Measurements from ENCODE around the gene AKAP8L.
A peak's percentile ranks its signal among the peaks of the same experiment; 100 is the strongest.

The AKAP8L gene

DNA sequence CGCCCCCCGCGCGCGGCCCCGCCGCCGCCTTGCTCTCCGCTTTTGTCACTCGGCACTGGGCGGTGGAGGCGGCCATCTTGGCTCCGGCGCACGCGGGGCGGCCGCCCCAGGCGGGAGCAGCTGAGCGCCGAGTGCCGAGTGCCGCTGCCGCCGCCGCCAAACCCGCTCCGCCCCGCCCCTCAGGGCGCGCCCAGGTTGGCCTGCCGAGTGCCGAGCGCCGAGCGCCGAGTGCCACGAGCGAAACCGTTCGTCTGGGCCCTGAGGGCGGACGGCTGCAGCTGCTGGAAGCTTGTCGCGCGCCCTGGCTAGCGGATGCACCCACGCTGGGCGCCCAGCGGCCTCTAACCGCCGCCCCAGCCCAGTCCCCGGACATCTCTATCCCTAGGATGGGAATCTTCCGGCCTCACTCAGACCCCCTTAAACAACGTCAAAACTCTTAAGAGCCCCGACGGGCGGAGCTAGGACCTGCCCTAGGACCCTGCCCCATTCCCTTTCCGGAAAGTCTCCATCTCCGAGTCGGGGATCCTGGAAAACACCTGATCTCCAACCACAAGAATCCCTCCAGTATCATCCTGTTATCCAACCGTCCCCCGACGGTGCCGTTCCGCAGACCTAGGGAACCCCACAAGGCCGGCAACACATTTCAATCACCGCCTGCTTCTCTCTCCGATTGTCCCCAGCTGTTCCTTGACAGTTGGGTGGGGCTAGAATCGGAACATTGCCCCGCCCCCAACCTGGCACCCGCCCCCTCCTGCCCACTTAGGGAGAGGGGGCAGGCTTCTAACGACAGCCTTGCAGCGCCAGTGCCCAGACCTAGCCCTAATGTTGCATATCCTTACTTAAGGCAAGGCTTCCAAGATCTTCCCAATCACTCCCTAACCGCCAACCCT is 14.1 kb upstream of the AKAP8L start:
- DNase-seq: peak; percentile 93

DNA sequence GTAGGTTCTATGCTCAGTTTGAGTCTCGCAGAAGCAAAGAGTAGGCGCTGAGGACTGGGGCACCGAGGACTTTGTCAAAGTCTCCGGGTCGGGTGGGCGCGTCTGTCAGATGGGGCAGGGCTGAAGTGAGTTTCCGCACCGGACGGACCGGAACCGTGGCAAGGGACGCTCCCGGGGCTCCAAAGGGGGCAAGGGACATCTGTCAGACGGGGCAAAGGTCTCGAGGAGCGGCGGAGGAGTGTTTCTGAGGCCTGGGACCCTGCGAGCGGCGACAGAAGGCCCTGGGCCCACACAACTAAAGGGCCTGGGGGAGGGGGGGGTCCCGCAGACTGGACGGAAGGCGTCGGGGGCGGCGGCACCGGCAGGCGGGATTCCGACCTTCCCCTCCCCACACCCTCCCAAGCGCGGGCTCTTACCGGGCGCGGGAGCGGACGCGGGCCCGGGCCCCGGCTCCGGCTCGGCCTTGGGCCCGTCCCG is 13.3 kb upstream of the AKAP8L start:
- no peak for DNase-seq

DNA sequence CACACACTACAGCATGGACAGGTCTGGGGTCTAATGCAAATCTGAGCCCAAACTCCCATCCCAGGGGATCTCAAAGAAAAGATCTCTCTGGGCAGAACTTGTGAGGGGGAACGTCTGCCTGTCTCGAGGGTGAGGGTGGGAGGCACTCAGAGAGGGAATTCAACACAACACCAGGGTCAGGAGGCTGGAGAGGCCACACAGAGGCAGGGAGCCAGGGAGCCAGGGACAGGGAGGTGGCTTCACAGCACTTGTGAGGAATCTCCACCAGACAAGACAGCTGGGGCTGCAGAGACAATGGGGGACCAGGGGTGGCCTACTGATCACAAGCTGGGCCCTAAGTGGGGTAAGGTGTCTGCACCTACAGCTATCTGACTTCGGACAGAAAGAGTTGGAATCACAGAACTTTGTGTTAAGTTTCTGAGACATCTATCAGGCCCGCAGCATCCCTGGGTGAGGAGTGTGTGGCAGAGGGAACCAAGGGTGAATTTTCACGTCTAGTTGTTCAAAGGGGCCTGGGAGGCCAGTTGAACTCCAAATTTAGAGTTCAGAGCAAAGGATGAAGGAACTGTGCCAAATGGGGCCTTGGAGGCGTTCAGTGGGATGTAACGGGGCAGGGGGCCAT is 12.7 kb upstream of the AKAP8L start:
- no peak for DNase-seq

GRCh38 chr19:15430526-15431120 is 11.8 kb upstream of the AKAP8L start:
- DNase-seq: no peak

GRCh38 chr19:15429825-15430467 is 11.2 kb upstream of the AKAP8L start:
- DNase-seq: no peak

GRCh38 chr19:15428956-15429824 is 10.4 kb upstream of the AKAP8L start:
- no peak for DNase-seq

DNA sequence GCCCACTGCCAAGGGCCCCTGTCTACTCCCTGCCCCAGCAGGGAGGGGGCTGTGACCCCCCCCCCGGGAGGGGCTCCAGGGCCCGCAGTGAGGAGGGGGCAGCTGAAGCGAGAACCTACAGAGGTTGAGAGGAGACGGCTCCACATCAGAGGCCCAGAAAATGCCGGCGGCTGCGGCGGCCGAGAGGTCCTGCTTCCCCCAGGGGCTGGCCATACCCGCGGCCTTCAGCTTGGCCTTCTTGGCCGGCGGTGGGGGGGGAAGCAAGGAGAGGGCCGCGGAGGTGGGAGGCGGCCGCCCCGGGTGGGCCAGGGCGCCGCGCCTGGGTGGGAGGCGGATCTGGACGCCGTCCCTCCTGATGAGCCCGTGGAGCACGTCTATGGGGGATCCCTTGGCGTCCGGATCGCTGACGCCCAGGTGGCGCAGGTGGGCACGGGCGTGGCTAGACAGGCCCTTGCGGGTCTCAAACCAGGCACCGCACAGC is 9.2 kb upstream of the AKAP8L start:
- DNase-seq: no peak

DNA sequence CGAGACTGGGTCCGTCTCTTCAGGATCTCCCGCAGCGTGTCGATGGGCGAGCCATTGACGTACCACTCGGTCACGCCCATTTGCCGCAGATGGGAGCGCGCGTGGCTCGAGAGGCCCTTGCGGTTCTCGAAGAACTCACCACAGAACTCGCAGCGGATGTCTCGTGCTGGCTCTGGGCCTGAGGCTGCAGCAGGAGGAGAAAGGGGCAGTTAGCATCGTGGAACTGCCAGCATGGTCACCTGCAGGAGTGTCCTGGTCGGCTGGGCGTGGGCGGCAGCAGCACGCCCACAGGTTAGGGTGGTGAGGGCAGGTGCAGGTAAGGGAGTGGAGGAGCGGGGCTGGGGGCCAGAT is 8.5 kb upstream of the AKAP8L start:
- no peak for DNase-seq

DNA sequence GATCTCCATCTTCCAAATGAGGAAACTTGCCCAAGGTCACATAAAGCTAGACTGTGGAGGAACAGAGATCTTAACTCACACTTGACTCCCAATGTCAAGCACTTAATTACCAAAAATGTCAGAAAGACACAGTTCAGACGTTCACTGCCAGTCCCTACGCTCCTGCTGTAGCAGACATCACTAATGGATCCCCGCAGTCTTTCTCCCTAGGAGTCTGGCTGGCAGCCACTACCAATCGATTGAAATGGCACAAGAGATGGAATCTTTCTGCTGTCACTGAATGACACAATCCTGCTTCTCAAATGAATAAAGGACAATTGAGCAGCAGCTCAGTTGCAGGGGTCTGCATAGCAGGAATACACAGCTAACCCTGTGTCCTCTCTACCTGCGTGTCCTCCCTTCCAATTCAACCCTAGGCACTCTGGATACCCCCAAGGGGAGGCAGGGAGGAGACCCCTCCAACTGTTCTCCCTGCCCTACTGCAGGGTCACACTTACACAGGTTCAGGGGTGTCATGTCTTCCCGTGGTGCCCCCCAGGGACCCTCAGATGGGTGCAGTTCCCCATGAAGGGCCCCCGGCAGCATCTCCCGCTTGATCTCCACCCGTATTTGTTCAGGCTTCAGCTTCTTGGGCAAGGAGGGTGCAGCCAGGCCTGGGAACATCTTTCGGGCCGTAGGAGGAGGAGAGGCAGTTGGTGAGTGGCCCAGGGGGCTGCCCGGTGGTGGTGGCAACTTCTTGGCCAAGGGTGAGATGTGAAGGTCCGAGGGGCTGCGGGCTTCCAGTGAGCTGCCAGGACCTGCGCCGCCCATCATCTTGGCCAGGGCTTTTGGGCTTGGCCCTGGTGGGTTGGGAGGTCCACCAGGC is 7.9 kb upstream of the AKAP8L start:
- no peak for DNase-seq

- DNase-seq: no peak
Measured at GRCh38 chr19:15425321-15425950, 6.6 kb upstream of the AKAP8L start.

GRCh38 chr19:15424692-15425272 is 6.0 kb upstream of the AKAP8L start:
- DNase-seq: no peak

- DNase-seq: no peak
Measured at GRCh38 chr19:15424121-15424520, 5.3 kb upstream of the AKAP8L start.

GRCh38 chr19:15423130-15423529 is 4.3 kb upstream of the AKAP8L start:
- DNase-seq: no peak

DNA sequence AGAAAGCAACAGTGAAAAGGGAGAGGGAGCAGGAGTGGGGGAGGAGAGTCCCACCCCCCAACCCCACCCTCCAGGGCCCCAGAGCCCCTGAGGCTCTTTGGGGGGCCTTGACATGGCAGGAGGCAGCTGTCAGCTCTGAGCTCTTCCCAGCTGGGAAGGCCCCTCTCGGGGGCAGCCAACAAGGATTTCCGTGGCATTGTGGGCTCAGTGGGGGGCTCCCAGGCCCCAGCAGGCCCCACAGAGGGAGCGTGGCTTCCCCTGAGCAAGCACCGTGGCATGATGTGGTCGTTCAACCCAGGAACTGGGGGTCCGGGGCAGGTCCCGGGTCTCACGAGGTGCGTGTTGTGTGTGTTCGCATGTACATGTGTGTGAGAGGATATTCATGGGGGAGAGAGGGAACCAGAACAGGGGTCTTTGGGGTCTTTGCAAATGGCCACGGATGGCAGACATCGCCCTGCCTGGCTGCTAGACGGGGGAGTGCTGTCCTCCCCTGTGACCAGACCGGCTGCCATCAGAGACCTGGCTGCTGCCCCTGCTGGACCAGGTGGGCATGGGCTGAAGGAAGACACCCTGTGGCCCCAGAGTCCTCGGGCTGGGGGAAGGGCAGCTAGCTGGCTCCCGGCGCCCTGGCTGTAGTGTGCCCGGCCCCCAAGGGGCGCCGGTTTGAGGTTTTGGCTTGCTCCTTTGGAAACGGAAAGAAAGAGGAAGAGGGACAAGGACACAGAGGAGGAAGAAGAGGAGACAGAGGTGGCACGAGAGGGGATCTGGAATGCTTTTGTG is 3.7 kb upstream of the AKAP8L start:
- DNase-seq: no peak

- DNase-seq: no peak
Measured at GRCh38 chr19:15421721-15422260, 3.0 kb upstream of the AKAP8L start.

- no peak for DNase-seq
Measured at GRCh38 chr19:15421136-15421695, 2.4 kb upstream of the AKAP8L start.

DNA sequence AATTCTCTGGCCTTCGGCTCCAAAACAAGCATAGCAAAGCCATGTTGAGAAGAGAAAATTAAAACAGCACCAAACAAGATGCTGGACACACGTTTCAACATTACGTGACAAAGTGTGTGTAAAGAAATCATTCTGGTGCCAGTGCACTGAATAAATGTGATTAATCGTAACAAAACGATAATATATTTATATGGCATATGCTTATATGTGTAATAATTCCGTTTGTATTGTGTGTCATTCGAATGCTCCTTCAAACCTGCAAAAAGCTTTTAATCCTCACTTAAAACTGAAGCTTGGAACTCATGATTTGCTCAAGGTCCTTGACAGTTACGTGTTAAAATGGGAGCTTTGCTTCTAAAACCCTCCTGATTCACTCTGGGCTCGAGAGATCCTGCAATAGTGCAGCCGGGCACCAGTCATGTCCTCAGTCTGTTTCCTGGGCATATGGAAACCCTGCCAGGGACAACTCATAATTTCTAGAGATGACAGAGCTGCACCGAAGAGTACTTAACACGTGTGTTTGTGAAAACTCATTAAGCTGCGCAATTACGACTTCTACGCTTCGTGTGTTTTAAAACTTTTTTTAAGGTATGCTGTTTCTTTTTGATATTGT is 731 bp upstream of the AKAP8L start:
- DNase-seq: no peak

DNA sequence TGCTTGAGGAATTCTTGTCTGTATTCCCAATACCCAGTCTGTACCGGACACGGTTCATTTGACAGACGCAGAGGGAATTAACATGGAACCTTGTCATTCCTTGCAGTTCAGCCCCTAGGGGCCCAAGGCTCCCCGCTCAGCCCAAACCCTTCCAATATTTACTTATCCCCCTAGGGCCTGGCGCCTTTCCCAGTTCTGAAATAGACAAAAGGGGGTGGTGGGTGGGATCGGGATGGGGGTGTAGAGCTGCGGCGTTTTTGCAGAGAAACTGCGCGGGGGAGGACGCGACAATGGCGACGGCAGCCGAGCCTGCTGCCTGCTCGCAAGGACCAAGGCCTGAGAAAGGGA is 583 bp downstream of the AKAP8L start:
- DNase-seq: no peak

GRCh38 chr19:15417699-15418098 is 1.1 kb downstream of the AKAP8L start:
- DNase-seq: no peak

Measured in CD4-positive, alpha-beta T cell treated with Interleukin-12 subunit alpha and Interleukin-12 subunit beta, for 1 hour (primary cell).